HK-2 (cell line): ENCODE data around the gene IZUMO4.

ENCODE experiments used
- DNase-seq: peaks from one replicate; pipeline ENCODE4 v3.0.0-alpha.2; 2018; ENCODE audit not compliant: unreplicated experiment

Gene IZUMO4, protein sequence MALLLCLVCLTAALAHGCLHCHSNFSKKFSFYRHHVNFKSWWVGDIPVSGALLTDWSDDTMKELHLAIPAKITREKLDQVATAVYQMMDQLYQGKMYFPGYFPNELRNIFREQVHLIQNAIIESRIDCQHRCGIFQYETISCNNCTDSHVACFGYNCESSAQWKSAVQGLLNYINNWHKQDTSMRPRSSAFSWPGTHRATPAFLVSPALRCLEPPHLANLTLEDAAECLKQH

DNA sequence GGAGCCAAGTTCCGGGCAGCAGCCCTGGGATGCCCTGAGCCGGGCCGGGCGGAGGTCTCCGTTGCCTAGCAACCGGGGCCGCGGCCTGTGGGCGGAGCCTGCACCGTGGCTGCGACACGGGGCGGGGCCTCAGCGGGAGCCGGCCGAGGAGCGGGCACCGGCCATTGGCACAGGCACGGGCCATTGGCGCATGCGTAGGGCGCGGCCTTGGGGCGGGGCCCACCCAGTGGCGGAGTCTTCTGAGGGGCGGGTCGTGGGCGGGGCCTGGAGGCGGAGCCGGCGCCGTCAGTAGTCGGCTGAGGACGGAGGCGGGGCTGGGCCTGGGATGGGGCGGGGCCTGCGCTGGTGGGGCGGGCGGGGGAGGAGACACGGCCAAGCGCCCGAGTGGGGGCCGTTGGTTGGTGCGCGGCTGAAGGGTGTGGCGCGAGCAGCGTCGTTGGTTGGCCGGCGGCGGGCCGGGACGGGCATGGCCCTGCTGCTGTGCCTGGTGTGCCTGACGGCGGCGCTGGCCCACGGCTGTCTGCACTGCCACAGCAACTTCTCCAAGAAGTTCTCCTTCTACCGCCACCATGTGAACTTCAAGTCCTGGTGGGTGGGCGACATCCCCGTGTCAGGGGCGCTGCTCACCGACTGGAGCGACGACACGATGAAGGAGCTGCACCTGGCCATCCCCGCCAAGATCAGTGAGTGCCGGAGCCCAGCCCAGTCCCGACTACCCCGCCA is at the start of gene IZUMO4:
Gene IZUMO4, plus strand, starts transcription at position 436 of the 723 bp plus-strand sequence. Its CDS starts 31 bp downstream, at position 467.
- DNase-seq: peak; percentile 100

DNA sequence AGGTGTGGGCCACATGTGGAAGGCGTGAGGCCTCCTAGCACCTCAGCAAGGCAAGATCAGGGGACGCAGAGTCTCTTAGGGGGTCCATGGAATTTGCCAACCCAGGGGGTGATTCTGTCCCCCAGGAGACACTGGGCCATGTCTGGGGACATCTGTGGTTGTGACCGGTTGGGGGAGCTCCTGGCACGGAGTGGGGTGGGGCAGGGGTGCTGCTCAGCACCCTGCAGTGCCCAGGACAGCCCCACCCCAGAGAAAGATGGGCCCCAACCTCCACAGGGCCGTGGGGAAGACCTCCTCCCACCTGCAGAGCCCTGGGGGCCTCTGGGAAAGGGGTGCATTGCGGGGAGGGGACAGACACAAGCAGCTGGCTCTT is 49.7 kb upstream of the IZUMO4 start:
- no peak for DNase-seq

GRCh38 chr19:2047449-2048103 is 49.1 kb upstream of the IZUMO4 start:
- DNase-seq: peak; percentile 75

DNA sequence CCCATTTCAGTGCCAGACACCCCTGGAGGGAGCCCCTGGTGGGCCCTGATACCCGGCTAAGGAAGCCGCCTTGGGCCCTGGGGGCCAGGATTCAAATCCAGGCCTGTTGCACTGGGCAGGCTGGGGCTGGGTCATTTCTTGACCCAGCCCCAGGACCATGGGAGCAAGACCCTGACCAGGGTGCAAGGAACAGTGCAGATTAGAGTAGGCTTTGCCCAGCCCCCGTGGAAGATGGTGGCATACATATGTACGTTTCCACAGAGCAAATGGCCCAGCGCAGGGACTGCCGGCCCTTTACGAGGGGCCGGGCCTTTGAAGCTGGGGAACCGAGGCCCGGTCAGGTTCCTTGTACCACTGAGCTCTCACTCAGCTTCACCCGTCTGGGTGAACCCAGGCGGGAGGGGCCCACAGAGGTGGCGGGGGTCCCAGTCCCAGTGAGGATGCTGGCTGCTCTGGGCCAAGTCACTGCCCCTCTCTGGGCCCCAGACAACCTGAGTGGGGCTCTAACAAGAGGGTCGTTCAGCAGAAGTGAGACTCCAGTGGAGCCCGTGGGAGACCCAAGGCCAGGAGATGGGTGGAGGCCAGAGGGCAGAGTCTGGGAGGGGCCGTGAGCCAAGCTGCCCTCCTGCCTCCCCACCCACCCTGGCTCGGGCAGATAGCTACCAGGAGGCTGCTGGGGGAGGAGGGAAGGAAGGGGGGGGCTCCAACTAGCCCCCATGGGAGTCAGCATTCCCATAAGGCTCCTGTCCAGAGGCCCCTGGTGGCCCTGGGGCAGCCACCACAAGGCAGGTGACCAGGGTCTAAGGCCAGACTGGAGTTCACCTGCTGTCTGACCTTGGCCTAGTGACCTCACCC is 48.4 kb upstream of the IZUMO4 start:
- DNase-seq: no peak

DNA sequence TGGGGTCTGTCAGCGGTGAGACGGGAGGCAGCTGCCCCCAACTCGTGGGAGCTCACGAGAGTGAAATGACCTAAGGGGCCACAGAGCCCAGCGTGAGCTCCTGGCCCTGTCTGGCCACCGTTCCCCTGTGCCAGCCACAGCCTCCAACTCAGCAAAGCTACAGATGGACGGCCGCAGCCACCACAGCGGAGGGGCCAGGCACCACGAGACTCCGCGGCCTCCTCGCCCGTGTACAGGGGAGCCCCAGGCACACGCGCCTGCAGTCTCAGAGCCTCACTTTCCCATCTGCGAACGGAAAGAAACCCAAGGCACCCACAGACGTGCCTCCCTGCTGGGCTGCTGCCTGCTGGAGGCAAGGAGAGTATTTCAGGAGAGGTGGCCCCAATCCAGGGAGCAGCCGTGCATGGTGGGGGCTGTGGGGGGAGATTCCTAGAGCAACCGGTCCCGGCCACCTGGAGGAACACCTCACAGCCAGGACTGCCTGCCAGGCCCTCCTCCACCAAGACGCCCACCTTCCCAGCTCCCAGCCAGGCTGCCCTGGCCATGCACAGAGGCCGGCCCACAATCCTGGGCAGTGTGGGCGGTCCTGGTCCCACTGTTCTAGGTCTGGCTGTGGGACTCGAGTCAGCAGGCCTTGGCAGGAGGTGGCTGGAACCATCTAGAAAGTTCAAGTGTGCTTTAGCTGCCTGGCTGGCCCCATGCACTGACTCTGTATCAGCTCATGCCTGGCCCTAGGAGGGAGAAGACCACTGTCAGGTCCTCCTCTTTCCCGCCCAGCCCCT is 47.6 kb upstream of the IZUMO4 start:
- no peak for DNase-seq

DNA sequence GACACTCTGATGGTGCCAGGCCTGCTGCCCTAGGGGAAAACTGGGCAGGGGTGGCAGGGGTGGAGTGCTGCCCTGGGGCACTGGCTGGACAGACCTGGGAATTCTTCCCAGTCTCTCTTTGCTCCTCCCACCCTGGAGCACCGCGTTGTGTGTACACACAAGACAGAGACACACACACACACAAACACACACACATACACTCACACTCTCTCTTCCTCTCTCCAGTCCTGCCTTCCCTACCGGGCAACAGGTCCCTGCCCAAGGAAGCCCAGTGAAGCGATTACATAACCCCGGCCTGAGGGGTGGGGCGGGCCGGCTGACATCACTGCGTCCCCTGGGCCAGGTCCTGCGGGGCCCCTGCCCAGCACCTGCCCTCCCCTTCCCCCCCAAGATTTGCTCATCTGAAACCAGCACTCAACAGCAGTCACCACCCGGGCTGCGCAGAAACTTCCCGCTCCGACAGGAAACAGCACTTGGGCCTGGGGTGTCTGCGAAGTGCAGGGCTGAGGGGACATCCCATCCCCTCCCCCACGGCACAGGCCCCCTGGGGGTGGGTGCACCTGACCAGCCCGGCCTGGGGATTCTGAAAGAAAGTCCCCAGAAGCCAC is 46.9 kb upstream of the IZUMO4 start:
- DNase-seq: peak; percentile 84

GRCh38 chr19:2050349-2050990 is 46.2 kb upstream of the IZUMO4 start:
- no peak for DNase-seq

- DNase-seq: peak; percentile 97
Measured at GRCh38 chr19:2050991-2051772, 45.5 kb upstream of the IZUMO4 start, which contains the start of gene MKNK2. MKNK2 (minus strand) TSS chr19:2051244; CDS start chr19:2050851, 393 bp downstream.

- no peak for DNase-seq
Measured at GRCh38 chr19:2051773-2052704, 44.7 kb upstream of the IZUMO4 start.

DNA sequence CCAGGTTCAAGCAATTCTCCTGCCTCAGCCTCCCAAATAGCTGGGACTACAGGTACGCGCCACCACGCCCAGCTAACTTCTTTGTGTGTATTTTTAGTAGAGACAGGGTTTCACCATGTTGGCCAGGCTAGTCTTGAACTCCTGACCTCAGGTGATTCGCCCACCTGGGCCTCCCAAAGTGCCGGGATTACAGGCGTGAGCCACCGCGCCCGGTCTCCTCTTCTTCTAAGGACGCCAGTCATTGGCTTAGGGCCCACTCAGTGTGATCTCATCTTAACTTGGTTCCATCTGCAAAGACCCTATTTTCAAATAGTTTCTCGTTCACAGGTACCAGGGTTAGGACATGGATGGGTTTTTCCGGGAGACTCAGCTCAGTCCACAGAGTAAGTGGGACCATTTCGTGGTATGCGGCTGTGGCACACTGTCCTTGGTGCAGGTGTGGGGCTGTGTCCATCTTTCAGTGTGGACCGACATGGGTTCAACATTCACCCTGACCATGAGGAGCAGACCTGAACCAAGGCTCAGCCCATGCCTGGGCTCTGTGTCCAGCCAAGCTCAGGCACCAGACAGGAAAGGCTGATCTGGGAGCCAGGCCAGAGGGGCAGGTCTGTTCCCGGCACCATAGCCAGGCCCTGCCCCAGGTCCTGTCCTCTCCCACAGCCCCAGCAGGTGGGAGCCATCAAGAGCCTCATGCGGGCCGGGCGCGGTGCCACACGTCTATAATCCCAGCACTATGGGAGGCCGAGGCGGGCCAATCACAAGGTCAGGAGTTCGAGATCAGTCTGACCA is 42.9 kb upstream of the IZUMO4 start:
- no peak for DNase-seq

DNA sequence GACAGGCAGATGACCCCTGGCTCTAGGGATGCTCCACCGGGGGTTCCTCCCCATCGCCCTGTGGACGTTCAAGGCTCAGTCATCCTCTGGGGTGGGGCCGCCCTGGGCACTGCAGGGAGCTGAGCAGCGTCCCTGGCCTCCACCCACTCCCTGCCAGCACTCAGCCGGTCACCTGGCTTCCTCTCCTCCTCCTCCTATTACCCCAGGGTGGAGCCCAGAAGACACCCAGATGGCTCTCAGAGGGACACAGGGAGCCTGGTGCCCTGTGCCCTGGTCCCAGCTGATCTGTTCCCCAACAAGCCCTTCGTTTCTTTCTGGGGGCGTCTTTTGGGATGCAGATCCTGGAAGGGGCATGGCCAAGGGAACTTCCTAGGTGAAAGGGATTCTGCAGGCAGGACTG is 42.0 kb upstream of the IZUMO4 start:
- no peak for DNase-seq

DNA sequence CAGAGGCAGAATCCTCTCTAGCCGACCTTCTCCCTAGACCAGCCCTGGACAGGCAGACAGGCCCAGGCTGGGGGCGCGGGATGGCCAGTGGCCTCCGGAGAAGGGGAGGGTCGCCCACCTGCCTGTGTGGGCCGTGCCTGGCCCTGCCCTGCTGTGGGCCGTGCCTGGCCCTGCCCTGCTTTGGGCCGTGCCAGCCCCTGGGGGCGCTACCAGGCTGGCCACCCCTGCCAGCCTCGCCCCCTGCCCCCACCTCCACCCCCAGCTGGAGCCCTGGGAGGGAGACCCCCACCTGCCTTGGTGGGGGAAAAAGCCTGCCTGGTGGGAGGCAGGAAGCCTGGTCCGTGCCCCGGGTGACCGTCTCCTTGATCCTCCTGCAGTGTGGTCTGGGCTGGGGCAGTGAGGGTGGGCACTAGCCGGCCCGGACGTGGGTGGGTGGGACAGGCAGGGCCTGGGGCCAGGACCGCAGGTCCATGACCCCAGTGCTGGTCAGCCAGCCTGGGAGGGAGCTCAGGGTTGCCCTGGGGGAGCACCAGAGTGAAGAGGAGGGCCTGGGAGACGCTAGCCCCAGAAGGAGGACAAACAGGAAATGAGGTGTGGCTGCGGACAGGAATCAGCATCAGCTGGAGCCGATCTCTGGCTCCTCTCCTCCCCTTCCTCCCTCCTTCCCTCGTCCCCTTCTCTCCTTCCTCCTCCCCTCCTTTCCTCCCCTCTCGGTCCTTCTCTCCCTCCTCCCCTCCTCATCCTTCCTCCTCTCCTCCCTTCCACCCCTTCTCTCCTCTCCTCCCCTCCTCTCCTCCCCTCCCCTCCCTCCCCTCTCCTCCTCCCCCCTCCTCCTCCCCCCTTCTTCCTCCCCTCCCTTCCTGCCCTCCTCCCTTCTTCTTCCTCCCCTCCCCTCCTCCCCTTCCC is 40.5 kb upstream of the IZUMO4 start:
- peak; percentile 59 for DNase-seq

- DNase-seq: no peak
Measured at GRCh38 chr19:2056837-2057192, 39.9 kb upstream of the IZUMO4 start.

GRCh38 chr19:2057484-2058469 is 38.9 kb upstream of the IZUMO4 start:
- no peak for DNase-seq
